IPS-NIHi7 (cell line): ENCODE results near the gene SCN2B.

Source experiments
- DNase-seq: peaks from one replicate; pipeline ENCODE4 v3.0.0; 2012; ENCODE audit warnings: mixed read lengths; ENCODE audit errors: extremely low spot score

The SCN2B gene

GRCh38 chr11:118175031-118175992, 1.1 kb downstream of the SCN2B start:
- DNase-seq = no peak

- DNase-seq = no peak
These were observed 2.4 kb downstream of the SCN2B start for GRCh38 chr11:118174006-118174567.

GRCh38 chr11:118172356-118172755, 4.1 kb downstream of the SCN2B start:
- no peak for DNase-seq

DNA sequence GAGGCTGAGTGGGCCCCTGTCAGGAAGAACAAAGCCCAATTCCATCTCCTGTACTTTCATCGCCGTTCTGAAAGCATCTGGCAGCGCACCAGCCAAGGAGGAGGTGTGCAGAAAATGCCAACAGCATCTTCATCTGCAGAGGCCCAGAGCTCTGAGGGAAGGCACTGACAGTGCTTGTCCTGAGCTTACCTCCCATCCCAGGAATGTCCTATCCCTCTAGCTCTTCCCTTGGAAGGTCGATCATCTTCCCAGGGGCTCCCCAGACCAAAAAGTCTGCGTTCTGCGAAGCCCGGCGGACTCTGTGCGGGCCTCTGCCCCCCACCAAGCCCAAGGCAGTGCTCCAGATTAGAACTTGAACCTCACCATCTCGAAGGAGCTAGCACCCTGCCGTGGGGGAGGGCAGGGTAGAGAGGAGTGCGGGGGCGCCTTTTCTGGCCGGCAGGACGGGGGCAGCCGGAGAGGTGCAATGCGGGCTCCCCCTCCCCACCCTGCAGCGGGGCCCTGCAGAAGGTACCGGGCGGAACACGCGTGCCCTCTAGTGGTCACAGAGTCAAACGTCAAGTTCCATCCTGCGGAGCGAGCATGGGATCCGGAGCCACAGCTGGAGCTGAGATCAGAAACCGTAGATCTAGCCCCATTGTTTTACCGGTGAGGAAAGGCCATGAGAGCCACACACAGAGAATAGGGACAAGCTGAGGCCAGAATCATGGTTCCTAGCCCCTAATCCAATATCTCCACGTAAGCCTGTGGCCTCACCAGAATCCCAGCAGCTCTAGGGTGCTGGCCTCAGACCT, 5.0 kb downstream of the SCN2B start:
- peak; percentile 92 for DNase-seq

- DNase-seq = no peak
These were observed 5.6 kb downstream of the SCN2B start for GRCh38 chr11:118170882-118171268.

- no peak for DNase-seq
These were observed 6.2 kb downstream of the SCN2B start for GRCh38 chr11:118170231-118170630.

DNA sequence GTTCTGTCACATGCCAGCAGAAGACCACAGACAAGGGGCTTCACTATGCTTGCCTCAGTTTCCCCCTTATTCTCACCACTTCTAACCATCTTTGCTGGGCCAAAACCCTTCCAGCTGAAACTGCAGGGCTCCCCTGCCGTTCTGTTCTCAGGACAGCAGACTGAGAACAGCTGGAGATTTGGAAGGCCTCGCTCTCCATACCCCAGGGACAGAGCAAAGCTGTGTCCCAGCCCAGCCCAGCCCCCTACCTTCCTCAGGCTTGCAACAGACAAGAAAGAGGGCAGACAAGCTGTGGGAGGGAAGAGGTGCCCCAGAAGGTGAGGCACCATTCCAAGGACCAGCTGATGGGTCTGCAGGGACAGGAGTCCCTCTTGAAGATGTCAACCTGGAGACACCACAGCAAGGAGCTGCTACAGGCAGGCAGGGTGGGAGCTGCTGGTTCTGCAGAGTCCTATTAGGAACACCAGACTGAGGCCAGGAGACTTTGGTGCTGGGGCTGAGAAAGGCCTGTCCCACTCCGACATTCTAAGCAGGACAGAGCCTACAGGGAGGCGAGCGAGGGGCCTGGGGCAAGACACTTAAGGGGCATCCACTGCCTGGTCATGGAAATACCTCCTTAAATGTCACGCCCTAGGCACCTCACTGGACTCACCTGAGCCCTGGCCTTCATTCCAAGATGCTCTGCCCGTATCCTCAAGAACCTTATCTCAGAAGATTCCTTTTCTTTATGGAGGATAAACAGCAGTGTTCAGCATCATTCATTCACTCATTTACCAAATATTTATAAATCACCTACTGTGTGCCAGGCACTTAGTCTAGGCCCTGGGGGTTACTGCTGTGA, 6.9 kb downstream of the SCN2B start:
- no peak for DNase-seq

GRCh38 chr11:118168751-118169150, 7.7 kb downstream of the SCN2B start:
- DNase-seq = no peak

GRCh38 chr11:118168316-118168715, 8.1 kb downstream of the SCN2B start:
- no peak for DNase-seq

- DNase-seq = no peak
These were observed 8.5 kb downstream of the SCN2B start for GRCh38 chr11:118167906-118168305.

- DNase-seq = no peak
These were observed 9.2 kb downstream of the SCN2B start for GRCh38 chr11:118167253-118167652.

DNA sequence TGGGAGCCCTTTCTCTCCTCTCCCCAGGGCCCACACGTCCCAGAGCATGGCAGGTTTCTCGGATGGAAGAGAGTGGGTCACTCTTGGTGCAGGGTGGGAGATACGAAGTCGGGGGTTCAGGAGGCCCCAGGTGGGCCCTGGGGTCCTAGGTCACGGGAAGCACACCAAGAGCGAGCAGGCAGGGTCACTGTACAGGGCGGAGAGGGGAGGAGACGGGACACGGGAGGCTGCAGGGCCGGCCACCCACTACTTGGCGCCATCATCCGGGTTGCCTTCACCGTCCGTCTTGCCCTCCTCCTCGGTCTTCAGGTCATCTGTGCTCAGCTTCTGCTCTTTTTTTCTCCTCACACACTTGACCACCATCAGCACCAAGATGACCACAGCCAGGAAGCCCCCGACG, 9.8 kb downstream of the SCN2B start:
- DNase-seq = no peak

DNA sequence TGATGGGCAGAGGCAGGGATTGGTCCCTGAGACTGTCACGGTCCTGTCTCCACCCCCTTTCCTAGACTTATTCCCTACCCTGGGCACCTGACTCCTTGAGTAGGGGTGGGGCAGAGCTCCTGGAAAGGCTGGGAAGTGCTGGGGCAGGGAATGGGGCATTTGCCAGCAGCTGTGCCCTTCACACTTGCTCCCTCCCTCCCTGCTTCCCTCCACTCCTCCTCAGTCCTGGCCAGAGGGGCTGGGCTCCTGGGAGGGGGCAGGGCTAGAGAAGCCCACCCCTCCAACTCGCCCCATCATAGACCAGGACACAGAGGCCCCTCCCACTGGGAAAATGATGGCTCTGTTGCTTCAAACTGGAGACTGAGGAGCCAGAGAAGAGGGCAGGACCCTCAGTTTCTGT, 11.6 kb downstream of the SCN2B start:
- DNase-seq = no peak

GRCh38 chr11:118163494-118163893, 12.9 kb downstream of the SCN2B start:
- no peak for DNase-seq

DNA sequence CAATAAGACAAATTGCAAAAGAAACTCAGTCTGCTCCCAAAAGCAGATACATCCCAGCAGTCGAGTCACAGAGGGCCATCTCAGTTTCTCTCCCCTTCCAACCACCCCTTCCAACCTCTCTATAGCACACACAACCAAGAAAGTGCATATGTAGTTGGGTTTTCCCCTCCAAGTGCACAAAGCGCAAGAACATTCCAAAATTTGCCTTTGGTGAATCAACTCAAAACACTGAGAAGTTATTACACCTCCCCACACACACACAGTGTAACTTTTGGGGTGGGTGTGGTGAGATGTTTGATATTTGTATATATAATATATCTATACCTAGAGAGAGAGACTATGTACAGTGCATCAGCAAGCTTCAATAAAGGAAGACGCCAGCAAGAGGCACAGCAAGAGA, 13.6 kb downstream of the SCN2B start:
- no peak for DNase-seq

- DNase-seq = no peak
These were observed 14.7 kb downstream of the SCN2B start for GRCh38 chr11:118161786-118162185.

- DNase-seq = no peak
These were observed 19.1 kb downstream of the SCN2B start for GRCh38 chr11:118157186-118157895.

DNA sequence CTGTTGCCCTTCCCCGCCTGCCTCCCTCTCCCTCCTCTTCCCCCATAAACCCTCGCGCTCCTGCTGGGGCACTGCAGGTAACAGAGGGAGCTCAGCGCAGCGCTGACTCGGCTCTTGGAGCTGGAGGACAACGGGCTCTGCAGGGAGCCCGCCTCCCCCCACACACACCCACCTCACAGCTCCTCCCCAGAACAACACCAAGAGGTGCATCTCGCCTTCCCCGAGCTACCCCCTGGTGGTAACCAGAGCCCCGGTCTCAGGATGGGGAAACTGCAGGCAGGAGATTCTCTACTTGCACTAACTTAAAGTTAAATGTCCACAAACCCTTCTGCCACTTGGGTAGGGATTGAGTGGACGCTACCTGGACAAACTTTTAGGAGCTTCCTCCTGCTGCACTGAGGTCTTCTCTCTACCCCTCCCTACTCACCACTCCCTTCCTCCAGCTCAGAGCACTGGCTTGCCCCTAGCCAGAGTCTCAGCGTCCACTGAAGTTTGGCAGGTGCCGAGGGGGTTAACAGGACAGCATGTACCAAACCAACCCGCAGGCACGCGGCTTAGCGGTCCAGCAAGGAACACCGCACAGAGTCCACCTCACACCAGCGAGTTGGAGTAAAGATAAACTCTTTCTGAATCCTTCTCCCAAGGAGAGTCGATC, 19.8 kb downstream of the SCN2B start:
- DNase-seq = peak; percentile 64

DNA sequence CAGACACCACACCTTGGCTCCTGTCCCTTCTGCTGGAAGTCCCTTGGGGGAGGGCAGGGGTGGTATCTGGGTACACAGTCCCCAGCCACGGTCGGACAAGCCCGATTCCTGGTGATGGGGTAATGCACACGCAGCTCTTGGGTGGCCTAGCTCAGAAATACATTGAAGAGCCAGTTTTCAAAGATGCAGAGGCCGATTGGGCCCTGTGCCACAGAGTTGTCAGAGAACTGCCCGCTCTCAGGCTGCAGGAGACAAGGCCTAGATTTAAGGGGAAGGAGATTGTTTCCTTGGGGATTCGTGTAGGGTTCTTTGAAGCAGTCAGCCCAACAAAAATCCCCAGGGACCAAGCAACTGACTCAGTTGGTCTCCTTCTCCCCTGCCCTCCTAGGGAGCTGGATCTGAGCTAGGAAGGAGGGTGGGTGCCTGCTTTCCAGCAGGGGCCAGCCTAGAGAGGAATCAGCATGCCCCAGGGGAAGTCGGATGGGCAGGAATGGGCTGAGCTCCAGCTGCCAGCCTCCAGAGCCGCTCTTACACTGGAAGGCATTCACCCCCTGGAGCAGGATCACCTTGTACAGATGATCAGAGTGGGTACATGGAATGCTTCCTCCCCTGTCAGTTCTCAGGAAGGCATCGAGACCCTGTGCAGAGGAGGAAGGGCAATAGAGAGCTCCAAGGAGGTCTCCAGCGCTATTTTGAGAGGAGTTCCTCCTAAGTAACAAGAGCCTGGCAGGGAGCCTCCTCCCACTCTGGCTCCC, 20.5 kb downstream of the SCN2B start:
- DNase-seq = no peak

GRCh38 chr11:118154641-118155040, 21.8 kb downstream of the SCN2B start:
- no peak for DNase-seq
